Right cardiac atrium (tissue), 5 donors: ENCODE results near the gene ADPRHL1. TPM values are rescaled to one million over a fixed set of nuclear protein-coding genes. Genes with fewer than 3 reads are reported as not detected.

Experiments
- ATAC-seq, 2 donors: fragments of 200-7000 bp; cut with Tn5 transposase; one replicate each; pipeline versions ENCODE4 v1.8.0 to v1.9.1; 2020; ENCODE audit warnings: moderate library complexity in 2 of 2, mild to moderate bottlenecking in 1 of 2
- DNase-seq, 3 donors: peaks; one replicate each; pipeline ENCODE4 v3.0.0-alpha.2; 2020
- H3K27ac ChIP-seq: one replicate; pipeline ENCODE4 v1.5.1; 2013; ENCODE audit warnings: mild to moderate bottlenecking, low read length, control low read depth, moderate library complexity
- H3K27me3 ChIP-seq: one replicate; pipeline ENCODE4 v1.6.1; 2013; ENCODE audit not compliant: control insufficient read depth, insufficient read depth
- H3K4me1 ChIP-seq: one replicate; pipeline ENCODE4 v1.6.1; 2013; ENCODE audit warnings: low read length; ENCODE audit not compliant: control insufficient read depth, insufficient read depth
- H3K4me3 ChIP-seq: one replicate; pipeline ENCODE4 v1.5.1; 2013; ENCODE audit warnings: low read length, control low read depth
- H3K9me3 ChIP-seq: one replicate; pipeline ENCODE4 v1.6.1; 2013; ENCODE audit warnings: low read length; ENCODE audit not compliant: control insufficient read depth
- WGBS: extraction: QIAGEN DNeasy Blood & Tissue Kit; methylation state at CpG from one replicate; pipeline ENCODE4 v1.1.7; 2013; 5-methylcytosine and 5-hydroxymethylcytosine counted together
- intact Hi-C, 4 donors: fragments of 100-400 bp; cut with DNase I; formaldehyde crosslinking; loops; one replicate each; pipeline versions ENCODE4 v1.11.0 to v1.14.0; 2022 to 2023
- polyA plus RNA-seq: library from polyadenylated mRNA; stranded (reverse); fragments of 200-250 nt; gene quantifications from one replicate; pipeline ENCODE4 v1.2.3, GENCODE V29; 2013
- total RNA-seq, 4 donors: library from RNA; stranded (reverse); fragmentation: NEBNext Ultra II Directional; extraction: Animal tissue kit (Norgen Biotek cat#: 25700); gene quantifications; one replicate each; pipeline ENCODE4 v1.2.1, GENCODE V29; 2021
- donor health status: healthy with polysubstance abuse.
- donor health status: DM: no; HTN: yes; CAD: no.
- donor health status: DM: no; HTN: no; CAD: no.
- donor health status: DM: no; HTN: yes; CAD: no; lungs with severe emphysema.
- donor health status: DM: yes; HTN: yes; CAD: no.

Gene ADPRHL1
- total and polyA plus RNA-seq, 5 donors = 280 to 446 (median 350) TPM

GRCh38 chr13:113468029-113468428 is 14.7 kb upstream of the ADPRHL1 start:
- ATAC-seq = no peak
- 98% methylated on average over 7 of the region's 7 CpGs for WGBS
- Histone ChIP-seq H3K27ac (no peak overlapping the region), H3K9me3 (no peaks in the 10 kb centered on the region), H3K4me3 (no peak overlapping the region), H3K4me1 (no peaks in the 10 kb centered on the region), H3K27me3 (no peaks in the 10 kb centered on the region)
- DNase-seq = no peak
- intact Hi-C loops = no loop called here

- no peak overlapping the region for H3K27ac ChIP-seq
- WGBS = 98% methylated on average over 3 of the region's 3 CpGs
- no peaks in the 10 kb centered on the region for H3K9me3 ChIP-seq
- no peaks in the 10 kb centered on the region for H3K27me3 ChIP-seq
- ATAC-seq (no peak), DNase-seq (no peak)
- intact Hi-C loops = no loop called here
- H3K4me1 ChIP-seq = no peaks in the 10 kb centered on the region
- H3K4me3 ChIP-seq = no peak overlapping the region
Measured at GRCh38 chr13:113466383-113466782, 13.1 kb upstream of the ADPRHL1 start.

GRCh38 chr13:113465300-113465699 is 12.0 kb upstream of the ADPRHL1 start:
- WGBS = 68% methylated on average over 4 of the region's 4 CpGs
- Histone ChIP-seq H3K9me3 (no peaks in the 10 kb centered on the region), H3K27me3 (no peaks in the 10 kb centered on the region), H3K4me1 (no peaks in the 10 kb centered on the region), H3K4me3 (no peak overlapping the region), H3K27ac (no peak overlapping the region)
- DNase-seq (no peak), ATAC-seq (no peak)
- intact Hi-C loops = no loop called here

GRCh38 chr13:113464476-113464875 is 11.2 kb upstream of the ADPRHL1 start:
- Histone ChIP-seq H3K4me3 (no peak overlapping the region), H3K9me3 (no peaks in the 10 kb centered on the region), H3K4me1 (no peaks in the 10 kb centered on the region), H3K27ac (no peak overlapping the region), H3K27me3 (no peaks in the 10 kb centered on the region)
- 92% methylated on average over 16 of the region's 16 CpGs for WGBS
- intact Hi-C loops = loop anchor here in 1 of 4 donors (5.0 kb wide), 1 partner anchor 98 kb away; no protein-coding TSS in a partner anchor
- ATAC-seq (no peak), DNase-seq (no peak)

GRCh38 chr13:113461022-113461751 is 7.9 kb upstream of the ADPRHL1 start:
- H3K9me3 ChIP-seq = no peaks in the 10 kb centered on the region
- no peak for DNase-seq
- intact Hi-C loops = loop anchor here in 1 of 4 donors (5.0 kb wide), 1 partner anchor 101 kb away; no protein-coding TSS in a partner anchor
- peak overlapping the region; percentile 73 for H3K27ac ChIP-seq
- H3K4me1 ChIP-seq = no peaks in the 10 kb centered on the region
- 76% methylated on average over 12 of the region's 12 CpGs for WGBS
- H3K27me3 ChIP-seq = no peaks in the 10 kb centered on the region
- ATAC-seq = peak; percentile 47 to 48
- no peak overlapping the region for H3K4me3 ChIP-seq

GRCh38 chr13:113460599-113460998 is 7.3 kb upstream of the ADPRHL1 start:
- no peak for DNase-seq
- ATAC-seq = no peak
- Histone ChIP-seq H3K4me3 (no peak overlapping the region), H3K27ac (peak overlapping the region; percentile 12), H3K27me3 (no peaks in the 10 kb centered on the region), H3K4me1 (no peaks in the 10 kb centered on the region), H3K9me3 (no peaks in the 10 kb centered on the region)
- intact Hi-C loops = loop anchor here in 1 of 4 donors (5.0 kb wide), 1 partner anchor 102 kb away; no protein-coding TSS in a partner anchor
- 92% methylated on average over 14 of the region's 14 CpGs for WGBS

GRCh38 chr13:113460064-113460555 is 6.8 kb upstream of the ADPRHL1 start:
- Histone ChIP-seq H3K4me1 (no peaks in the 10 kb centered on the region), H3K27me3 (no peaks in the 10 kb centered on the region), H3K4me3 (no peak overlapping the region), H3K27ac (peak overlapping the region; percentile 12), H3K9me3 (no peaks in the 10 kb centered on the region)
- no peak for DNase-seq
- WGBS = 93% methylated on average over 14 of the region's 14 CpGs
- no peak for ATAC-seq
- intact Hi-C loops = loop anchor here in 1 of 4 donors (5.0 kb wide), 1 partner anchor 102 kb away; no protein-coding TSS in a partner anchor

- Histone ChIP-seq H3K4me1 (no peaks in the 10 kb centered on the region), H3K4me3 (no peak overlapping the region), H3K27ac (peak overlapping the region; percentile 63), H3K9me3 (no peaks in the 10 kb centered on the region), H3K27me3 (no peaks in the 10 kb centered on the region)
- peak in 2 of 3 donors; percentile 67 to 74 for DNase-seq
- peak; percentile 29 to 42 for ATAC-seq
- 57% methylated on average over 23 of the region's 23 CpGs for WGBS
- intact Hi-C loops = loop anchor here in 1 of 4 donors (10.0 kb wide), 1 partner anchor 106 kb away; no protein-coding TSS in a partner anchor
Measured at GRCh38 chr13:113458253-113459065, 5.2 kb upstream of the ADPRHL1 start.

GRCh38 chr13:113457510-113457909 is 4.2 kb upstream of the ADPRHL1 start:
- Histone ChIP-seq H3K27me3 (no peaks in the 10 kb centered on the region), H3K4me3 (no peak overlapping the region), H3K27ac (no peak overlapping the region), H3K9me3 (no peaks in the 10 kb centered on the region), H3K4me1 (no peaks in the 10 kb centered on the region)
- DNase-seq (no peak), ATAC-seq (no peak)
- 86% methylated on average over 27 of the region's 27 CpGs for WGBS
- intact Hi-C loops = loop anchor here in 1 of 4 donors (10.0 kb wide), 1 partner anchor 107 kb away; no protein-coding TSS in a partner anchor

- intact Hi-C loops = loop anchor here in 1 of 4 donors (10.0 kb wide), 1 partner anchor 109 kb away; no protein-coding TSS in a partner anchor
- 90% methylated on average over 16 of the region's 16 CpGs for WGBS
- no peak for DNase-seq
- Histone ChIP-seq H3K4me1 (no peaks in the 10 kb centered on the region), H3K27me3 (no peaks in the 10 kb centered on the region), H3K9me3 (no peaks in the 10 kb centered on the region), H3K4me3 (no peak overlapping the region), H3K27ac (no peak overlapping the region)
- no peak for ATAC-seq
Measured at GRCh38 chr13:113456116-113456702, 2.9 kb upstream of the ADPRHL1 start.
